ENCODE data around the gene EIF2B5. TPM values are rescaled to one million over a fixed set of nuclear protein-coding genes. Genes with fewer than 3 reads are reported as not detected.

Gene EIF2B5
- total RNA-seq, 5 donors from 2014 or later (not counting 1 experiment from before 2014, with no cell fraction given) = 57.8 to 74.3 (median 72.3) TPM

DNA sequence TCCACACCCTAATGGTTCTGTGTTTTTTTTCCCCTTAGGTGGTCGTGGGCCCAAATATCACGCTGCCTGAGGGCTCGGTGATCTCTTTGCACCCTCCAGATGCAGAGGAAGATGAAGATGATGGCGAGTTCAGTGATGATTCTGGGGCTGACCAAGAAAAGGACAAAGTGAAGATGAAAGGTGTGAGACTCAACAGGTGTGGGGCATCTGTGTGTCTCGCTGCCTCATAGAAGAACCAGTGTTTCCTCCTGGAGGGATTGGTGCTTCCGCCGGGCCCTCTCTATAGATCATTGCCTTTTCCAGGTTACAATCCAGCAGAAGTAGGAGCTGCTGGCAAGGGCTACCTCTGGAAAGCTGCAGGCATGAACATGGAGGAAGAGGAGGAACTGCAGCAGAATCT lies 7.0 kb downstream of the EIF2B5 start:
- WGBS (ENCODE audit: insufficient coverage) = 100% methylated on average over 1 of the region's 7 CpGs
- no peaks in the 10 kb centered on the region for H3K9me3 Mint-ChIP-seq

DNA sequence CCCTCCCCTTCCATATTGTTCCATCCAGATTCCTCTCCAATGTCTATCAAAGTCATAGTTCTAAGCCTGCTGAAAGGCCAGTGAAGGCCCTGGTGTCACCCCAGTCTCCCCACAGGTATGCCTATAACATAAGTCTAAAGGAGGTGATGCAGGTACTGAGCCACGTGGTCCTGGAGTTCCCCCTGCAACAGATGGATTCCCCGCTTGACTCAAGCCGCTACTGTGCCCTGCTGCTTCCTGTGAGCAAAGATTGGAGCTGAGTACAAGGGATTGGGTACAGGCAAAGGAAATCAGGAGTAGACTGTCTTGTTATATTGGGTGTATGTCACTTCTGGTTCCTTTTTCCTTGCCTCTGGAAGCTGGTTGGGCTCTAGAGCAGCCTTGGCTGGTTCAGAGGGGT lies 8.2 kb downstream of the EIF2B5 start:
- H3K36me3 Mint-ChIP-seq = peaks cover 29% of the 10 kb centered on the region
- DNase-seq (no peak), ATAC-seq (replicated peaks in 1 of 4) (no peak)
- no peaks in the 10 kb centered on the region for H3K4me1 ChIP-seq (ENCODE audit: control insufficient read depth in 1 of 2, extremely low read depth in 1 of 2, insufficient read depth in 2 of 2, low read length in 2 of 2)
- H3K9me3 Mint-ChIP-seq = no peaks in the 10 kb centered on the region
- no peak overlapping the region for H3K27ac Mint-ChIP-seq
- H3K27me3 ChIP-seq (replicated peaks in 1 of 2; ENCODE audit: control insufficient read depth in 2 of 2, extremely low read depth in 1 of 2, insufficient read depth in 2 of 2, low read length in 1 of 2) = no peaks in the 10 kb centered on the region
- H3K4me3 Mint-ChIP-seq = no peak overlapping the region
- H3K4me3 ChIP-seq (ENCODE audit: control insufficient read depth in 1 of 2, extremely low read depth in 1 of 2, low read length in 1 of 2) = no peak overlapping the region
- WGBS (ENCODE audit: insufficient coverage) = 71% methylated on average over 3 of the region's 3 CpGs
- H3K27ac ChIP-seq (ENCODE audit: low read length) = no peak overlapping the region
- POLR2A ChIA-PET = no interaction called here
- no peaks in the 10 kb centered on the region for H3K4me1 Mint-ChIP-seq
- no peaks in the 10 kb centered on the region for H3K9me3 ChIP-seq
- peaks cover 20 to 61% of the 10 kb centered on the region in 2 donors for H3K36me3 ChIP-seq (ENCODE audit: control insufficient read depth in 2 of 2, extremely low read depth in 1 of 2, insufficient read depth in 1 of 2, low read length in 1 of 2)
- no peaks in the 10 kb centered on the region for H3K27me3 Mint-ChIP-seq
- CTCF ChIA-PET = interaction anchor here (0.6 to 2.6 kb wide), 2 partner anchors 8 to 13 kb away, joined by 4 to 8 read pairs; partner anchors contain the start of gene EIF2B5 (in 1 of the 2)

More for the DNA sequence above, 7.0 kb downstream of the EIF2B5 start:
- no peaks in the 10 kb centered on the region for H3K9me3 ChIP-seq
- no peaks in the 10 kb centered on the region for H3K4me1 ChIP-seq (ENCODE audit: control insufficient read depth in 1 of 2, extremely low read depth in 1 of 2, insufficient read depth in 2 of 2, low read length in 2 of 2)
- peaks cover 24 to 65% of the 10 kb centered on the region in 2 donors for H3K36me3 ChIP-seq (ENCODE audit: control insufficient read depth in 2 of 2, extremely low read depth in 1 of 2, insufficient read depth in 1 of 2, low read length in 1 of 2)
- H3K27ac ChIP-seq (ENCODE audit: low read length) = no peak overlapping the region
- no peak overlapping the region for H3K4me3 Mint-ChIP-seq
- H3K4me3 ChIP-seq (ENCODE audit: control insufficient read depth in 1 of 2, extremely low read depth in 1 of 2, low read length in 1 of 2) = no peak overlapping the region
- CTCF ChIA-PET = no interaction called here
- peaks cover 7 to 9% (median 8%) of the 10 kb centered on the region in 3 donors for H3K4me1 Mint-ChIP-seq
- peaks cover 29% of the 10 kb centered on the region for H3K36me3 Mint-ChIP-seq
- no peak for ATAC-seq (replicated peaks in 1 of 4)
- H3K27me3 Mint-ChIP-seq = no peaks in the 10 kb centered on the region
- POLR2A ChIA-PET = no interaction called here
- H3K27me3 ChIP-seq (replicated peaks in 1 of 2; ENCODE audit: control insufficient read depth in 2 of 2, extremely low read depth in 1 of 2, insufficient read depth in 2 of 2, low read length in 1 of 2) = no peaks in the 10 kb centered on the region
- DNase-seq = no peak
- no peak overlapping the region for H3K27ac Mint-ChIP-seq

DNA sequence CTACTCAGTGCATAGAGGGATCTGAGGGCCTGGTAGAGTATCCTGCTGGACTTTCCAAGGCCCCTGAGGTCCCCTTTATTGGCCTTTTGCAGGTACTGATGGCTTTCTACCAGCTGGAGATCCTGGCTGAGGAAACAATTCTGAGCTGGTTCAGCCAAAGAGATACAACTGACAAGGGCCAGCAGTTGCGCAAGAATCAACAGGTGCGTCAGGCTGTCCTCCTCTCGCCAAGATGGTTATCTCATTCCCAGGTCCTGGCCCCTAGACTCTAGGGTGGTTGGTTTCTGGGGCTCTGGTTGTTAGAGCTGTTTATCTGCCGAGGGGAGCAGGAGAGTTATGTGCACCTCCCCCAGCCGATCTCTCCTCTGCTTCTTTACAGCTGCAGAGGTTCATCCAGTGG lies 9.3 kb downstream of the EIF2B5 start:
- Mint-ChIP-seq H3K27ac (no peak overlapping the region), H3K36me3 (peaks cover 29% of the 10 kb centered on the region), H3K4me3 (no peak overlapping the region), H3K9me3 (no peaks in the 10 kb centered on the region), H3K4me1 (no peaks in the 10 kb centered on the region), H3K27me3 (no peaks in the 10 kb centered on the region)
- DNase-seq (no peak), ATAC-seq (replicated peaks in 1 of 4) (no peak)
- ChIA-PET CTCF (interaction anchor here in 1 of 2 donors (0.9 to 2.6 kb wide), 2 partner anchors 10 to 105 kb away, joined by 3 to 8 read pairs; partner anchors contain the start of genes EEF1AKMT4 and EIF2B5), POLR2A (no interaction called here)
- Histone ChIP-seq H3K9me3 (no peaks in the 10 kb centered on the region), H3K4me3 (ENCODE audit: control insufficient read depth in 1 of 2, extremely low read depth in 1 of 2, low read length in 1 of 2) (no peak overlapping the region), H3K4me1 (ENCODE audit: control insufficient read depth in 1 of 2, extremely low read depth in 1 of 2, insufficient read depth in 2 of 2, low read length in 2 of 2) (no peaks in the 10 kb centered on the region), H3K27me3 (replicated peaks in 1 of 2; ENCODE audit: control insufficient read depth in 2 of 2, extremely low read depth in 1 of 2, insufficient read depth in 2 of 2, low read length in 1 of 2) (no peaks in the 10 kb centered on the region), H3K27ac (ENCODE audit: low read length) (no peak overlapping the region), H3K36me3 (ENCODE audit: control insufficient read depth in 2 of 2, extremely low read depth in 1 of 2, insufficient read depth in 1 of 2, low read length in 1 of 2) (peaks cover 20 to 61% of the 10 kb centered on the region in 2 donors)
- 100% methylated on average over 1 of the region's 5 CpGs for WGBS (ENCODE audit: insufficient coverage)

DNA sequence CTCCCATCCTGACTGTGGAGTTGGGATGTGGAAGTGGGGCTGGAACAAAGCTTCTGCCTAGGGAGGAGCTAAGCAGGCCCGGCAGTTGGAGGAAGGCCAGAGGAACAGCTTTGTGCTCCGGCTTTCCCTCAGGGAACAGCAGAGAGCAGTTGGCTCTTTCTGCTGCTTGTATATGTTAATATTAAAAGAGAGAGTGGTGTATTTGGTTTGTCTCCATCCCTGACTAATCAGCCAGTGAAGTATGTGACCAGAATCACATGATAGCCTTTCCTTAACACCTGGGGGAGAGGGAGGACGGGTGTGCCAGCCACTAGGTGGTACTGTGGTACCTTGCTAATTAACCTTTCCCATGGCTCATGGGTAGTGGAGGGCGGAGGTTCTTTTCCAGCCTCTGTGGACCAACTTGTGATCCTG lies 10.0 kb downstream of the EIF2B5 start:
- peak in 14 of 35 experiments; percentile 13 to 59 (median 22) for DNase-seq
- peaks cover 27% of the 10 kb centered on the region for H3K36me3 Mint-ChIP-seq

DNA sequence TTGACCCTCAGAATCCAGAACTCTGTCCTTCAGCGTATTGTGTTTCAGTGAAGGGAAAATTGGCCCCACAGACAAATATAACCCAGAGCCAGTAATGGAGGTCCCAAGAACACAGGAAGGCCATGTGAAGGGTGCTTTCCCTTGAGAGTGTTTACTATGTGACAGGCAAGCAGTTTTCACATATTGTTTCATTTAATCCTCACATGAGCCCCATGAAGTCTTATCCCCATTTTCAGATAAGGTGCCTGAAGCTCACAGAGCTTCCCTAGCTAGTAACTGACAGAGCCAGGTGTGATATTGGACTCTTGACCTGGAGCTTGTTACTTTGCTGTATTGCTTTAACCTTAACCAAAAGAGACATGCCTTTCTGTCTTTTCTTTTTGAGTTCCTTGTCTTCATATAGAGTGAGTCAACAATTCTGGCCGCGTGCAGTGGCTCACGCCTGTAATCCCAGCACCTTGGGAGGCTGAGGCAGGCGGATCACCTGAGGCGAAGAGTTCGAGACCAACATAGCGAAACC lies 10.7 kb downstream of the EIF2B5 start:
- WGBS (ENCODE audit: insufficient coverage) = 80% methylated on average over 4 of the region's 8 CpGs
- Histone ChIP-seq H3K27me3 (replicated peaks in 1 of 2; ENCODE audit: control insufficient read depth in 2 of 2, extremely low read depth in 1 of 2, insufficient read depth in 2 of 2, low read length in 1 of 2) (no peaks in the 10 kb centered on the region), H3K36me3 (ENCODE audit: control insufficient read depth in 2 of 2, extremely low read depth in 1 of 2, insufficient read depth in 1 of 2, low read length in 1 of 2) (peaks cover 20 to 51% of the 10 kb centered on the region in 2 donors), H3K27ac (ENCODE audit: low read length) (no peak overlapping the region), H3K9me3 (no peaks in the 10 kb centered on the region), H3K4me1 (ENCODE audit: control insufficient read depth in 1 of 2, extremely low read depth in 1 of 2, insufficient read depth in 2 of 2, low read length in 2 of 2) (no peaks in the 10 kb centered on the region), H3K4me3 (ENCODE audit: control insufficient read depth in 1 of 2, extremely low read depth in 1 of 2, low read length in 1 of 2) (no peak overlapping the region)
- Mint-ChIP-seq H3K9me3 (no peaks in the 10 kb centered on the region), H3K4me3 (no peak overlapping the region), H3K4me1 (no peaks in the 10 kb centered on the region), H3K36me3 (peaks cover 23% of the 10 kb centered on the region), H3K27ac (no peak overlapping the region), H3K27me3 (no peaks in the 10 kb centered on the region)
- ChIA-PET POLR2A (no interaction called here), CTCF (interaction anchor here (0.5 to 2.6 kb wide), 3 partner anchors 11 to 397 kb away, joined by 3 to 8 read pairs (median 5); partner anchors contain the start of gene EIF2B5 (in 1 of the 2))
- ATAC-seq (replicated peaks in 1 of 4) = no peak
- DNase-seq = no peak

More for the DNA sequence above, 10.0 kb downstream of the EIF2B5 start:
- H3K9me3 ChIP-seq = no peaks in the 10 kb centered on the region
- WGBS (ENCODE audit: insufficient coverage) = 100% methylated on average over 2 of the region's 4 CpGs
- no peaks in the 10 kb centered on the region for H3K4me1 Mint-ChIP-seq
- no peaks in the 10 kb centered on the region for H3K9me3 Mint-ChIP-seq
- POLR2A ChIA-PET = no interaction called here
- H3K27me3 Mint-ChIP-seq = no peaks in the 10 kb centered on the region
- H3K4me3 Mint-ChIP-seq = no peak overlapping the region
- no peak overlapping the region for H3K4me3 ChIP-seq (ENCODE audit: control insufficient read depth in 1 of 2, extremely low read depth in 1 of 2, low read length in 1 of 2)
- no peaks in the 10 kb centered on the region for H3K27me3 ChIP-seq (replicated peaks in 1 of 2; ENCODE audit: control insufficient read depth in 2 of 2, extremely low read depth in 1 of 2, insufficient read depth in 2 of 2, low read length in 1 of 2)
- H3K27ac Mint-ChIP-seq = no peak overlapping the region
- H3K27ac ChIP-seq (ENCODE audit: low read length) = no peak overlapping the region
- ATAC-seq (replicated peaks in 1 of 4) = peak; percentile 73 to 79 (median 74)
- H3K36me3 ChIP-seq (ENCODE audit: control insufficient read depth in 2 of 2, extremely low read depth in 1 of 2, insufficient read depth in 1 of 2, low read length in 1 of 2) = peaks cover 20 to 58% of the 10 kb centered on the region in 2 donors
- no peaks in the 10 kb centered on the region for H3K4me1 ChIP-seq (ENCODE audit: control insufficient read depth in 1 of 2, extremely low read depth in 1 of 2, insufficient read depth in 2 of 2, low read length in 2 of 2)
- CTCF ChIA-PET = interaction anchor here (0.6 to 2.6 kb wide), 3 partner anchors 10 to 105 kb away, joined by 3 to 8 read pairs (median 3); partner anchors contain the start of genes EEF1AKMT4 (in 1 of the 2) and EIF2B5 (in 1 of the 2)

DNA sequence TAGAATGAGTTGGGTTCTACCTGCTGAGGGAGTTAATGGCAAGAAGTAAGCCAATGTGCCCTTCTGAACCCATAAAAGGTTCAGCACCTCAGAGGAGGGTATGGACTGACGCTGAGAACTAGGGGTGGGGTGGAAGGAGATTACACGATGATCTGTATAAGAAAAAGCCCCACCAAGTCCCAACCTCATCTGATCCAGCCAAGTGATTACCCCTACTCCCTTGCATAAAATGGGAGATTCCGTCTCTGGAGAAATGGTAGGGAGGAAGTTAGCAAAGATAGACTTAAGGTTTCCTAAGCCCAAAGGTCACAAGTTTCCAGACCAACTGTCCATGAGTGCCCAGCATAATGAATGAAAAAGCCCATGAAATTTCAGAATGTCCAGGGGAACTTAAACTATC lies 12.9 kb downstream of the EIF2B5 start:
- ChIA-PET CTCF (no interaction called here), POLR2A (no interaction called here)
- Histone ChIP-seq H3K4me1 (ENCODE audit: control insufficient read depth in 1 of 2, extremely low read depth in 1 of 2, insufficient read depth in 2 of 2, low read length in 2 of 2) (no peaks in the 10 kb centered on the region), H3K27ac (ENCODE audit: low read length) (no peak overlapping the region), H3K27me3 (replicated peaks in 1 of 2; ENCODE audit: control insufficient read depth in 2 of 2, extremely low read depth in 1 of 2, insufficient read depth in 2 of 2, low read length in 1 of 2) (no peaks in the 10 kb centered on the region), H3K9me3 (no peaks in the 10 kb centered on the region), H3K4me3 (ENCODE audit: control insufficient read depth in 1 of 2, extremely low read depth in 1 of 2, low read length in 1 of 2) (no peak overlapping the region), H3K36me3 (ENCODE audit: control insufficient read depth in 2 of 2, extremely low read depth in 1 of 2, insufficient read depth in 1 of 2, low read length in 1 of 2) (peaks cover 15 to 28% of the 10 kb centered on the region in 2 donors)
- Mint-ChIP-seq H3K36me3 (peaks cover 4% of the 10 kb centered on the region), H3K4me3 (no peak overlapping the region), H3K27ac (no peak overlapping the region), H3K4me1 (no peaks in the 10 kb centered on the region), H3K27me3 (no peaks in the 10 kb centered on the region), H3K9me3 (no peaks in the 10 kb centered on the region)
- no CpG with 5 or more reads among the region's 3 CpGs for WGBS (ENCODE audit: insufficient coverage)
- no peak for ATAC-seq (replicated peaks in 1 of 4)
- DNase-seq = no peak

Data from T-cell (primary cell).